Astrocyte (in vitro differentiated cells and primary cell): Measurements from ENCODE around the gene MYO15B.

ENCODE experiments used
- EZH2 ChIP-seq: IDR thresholded peaks from 2 replicates; pipeline ENCODE4 v1.6.1; 2012; ENCODE audit warnings: mild to moderate bottlenecking, low read length, inconsistent platforms; ENCODE audit not compliant: insufficient read depth
- TF ChIP-seq, protein P1 (sequence below): IDR thresholded peaks from 2 replicates; pipeline ENCODE4 v1.5.1; 2011; ENCODE audit warnings: low read depth, mild to moderate bottlenecking, inconsistent platforms, low read length, moderate library complexity; ENCODE audit not compliant: insufficient read depth

DNA sequence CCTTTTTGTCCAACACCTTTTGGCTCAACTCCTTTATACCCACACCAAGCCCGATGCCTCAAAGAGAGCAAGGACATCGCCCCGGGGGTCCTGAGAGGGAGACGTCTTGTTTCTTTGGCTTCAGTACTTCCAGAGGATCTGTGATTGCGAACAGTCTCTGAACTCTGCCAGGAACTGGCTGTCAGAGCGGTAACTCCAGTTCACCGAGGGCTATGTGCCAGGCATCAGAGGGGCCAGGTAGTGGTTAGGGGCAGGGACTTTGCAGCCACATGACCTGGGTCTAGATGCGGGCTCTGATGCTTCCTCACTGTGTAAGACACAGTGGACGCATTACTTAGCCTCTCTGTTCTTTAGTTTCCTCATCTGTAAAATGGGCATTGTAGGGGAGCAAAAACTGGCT is 40.5 kb upstream of the MYO15B start:
- TF ChIP-seq, protein P1, sequence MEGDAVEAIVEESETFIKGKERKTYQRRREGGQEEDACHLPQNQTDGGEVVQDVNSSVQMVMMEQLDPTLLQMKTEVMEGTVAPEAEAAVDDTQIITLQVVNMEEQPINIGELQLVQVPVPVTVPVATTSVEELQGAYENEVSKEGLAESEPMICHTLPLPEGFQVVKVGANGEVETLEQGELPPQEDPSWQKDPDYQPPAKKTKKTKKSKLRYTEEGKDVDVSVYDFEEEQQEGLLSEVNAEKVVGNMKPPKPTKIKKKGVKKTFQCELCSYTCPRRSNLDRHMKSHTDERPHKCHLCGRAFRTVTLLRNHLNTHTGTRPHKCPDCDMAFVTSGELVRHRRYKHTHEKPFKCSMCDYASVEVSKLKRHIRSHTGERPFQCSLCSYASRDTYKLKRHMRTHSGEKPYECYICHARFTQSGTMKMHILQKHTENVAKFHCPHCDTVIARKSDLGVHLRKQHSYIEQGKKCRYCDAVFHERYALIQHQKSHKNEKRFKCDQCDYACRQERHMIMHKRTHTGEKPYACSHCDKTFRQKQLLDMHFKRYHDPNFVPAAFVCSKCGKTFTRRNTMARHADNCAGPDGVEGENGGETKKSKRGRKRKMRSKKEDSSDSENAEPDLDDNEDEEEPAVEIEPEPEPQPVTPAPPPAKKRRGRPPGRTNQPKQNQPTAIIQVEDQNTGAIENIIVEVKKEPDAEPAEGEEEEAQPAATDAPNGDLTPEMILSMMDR: no peak
- no peak for TF ChIP-seq EZH2
